ENCODE measurements around the gene C2CD4C. TPM values are rescaled to one million over a fixed set of nuclear protein-coding genes. Genes with fewer than 3 reads are reported as not detected.
"Not testable (repeated sequence)": the region's sequence is repeated elsewhere in the genome, so short reads cannot be mapped to it uniquely, and the experiment has no call there.

The C2CD4C gene
- polyA plus RNA-seq, 1 experiment: 0.07 TPM

DNA sequence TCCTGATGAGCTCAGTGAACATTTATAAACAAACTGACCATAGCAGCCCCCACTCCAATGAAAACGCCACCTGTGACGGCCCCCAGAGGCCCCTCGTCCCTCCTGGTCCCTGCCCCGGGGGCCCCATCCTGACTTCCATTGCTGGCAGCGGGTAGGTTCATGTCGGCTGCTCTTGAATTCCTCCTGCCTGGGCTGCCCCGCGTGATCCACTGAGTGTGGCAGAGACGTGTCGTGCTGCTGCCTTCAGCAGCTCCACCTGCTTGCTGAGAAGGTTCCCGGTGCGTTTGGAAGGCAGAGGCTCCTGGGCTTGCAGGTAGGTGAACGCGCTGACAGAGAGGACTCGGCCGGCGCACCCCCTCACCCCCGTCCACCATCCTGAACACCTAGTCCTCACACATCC is 11.6 kb downstream of the C2CD4C start:
- TF ChIP-seq, protein P1, sequence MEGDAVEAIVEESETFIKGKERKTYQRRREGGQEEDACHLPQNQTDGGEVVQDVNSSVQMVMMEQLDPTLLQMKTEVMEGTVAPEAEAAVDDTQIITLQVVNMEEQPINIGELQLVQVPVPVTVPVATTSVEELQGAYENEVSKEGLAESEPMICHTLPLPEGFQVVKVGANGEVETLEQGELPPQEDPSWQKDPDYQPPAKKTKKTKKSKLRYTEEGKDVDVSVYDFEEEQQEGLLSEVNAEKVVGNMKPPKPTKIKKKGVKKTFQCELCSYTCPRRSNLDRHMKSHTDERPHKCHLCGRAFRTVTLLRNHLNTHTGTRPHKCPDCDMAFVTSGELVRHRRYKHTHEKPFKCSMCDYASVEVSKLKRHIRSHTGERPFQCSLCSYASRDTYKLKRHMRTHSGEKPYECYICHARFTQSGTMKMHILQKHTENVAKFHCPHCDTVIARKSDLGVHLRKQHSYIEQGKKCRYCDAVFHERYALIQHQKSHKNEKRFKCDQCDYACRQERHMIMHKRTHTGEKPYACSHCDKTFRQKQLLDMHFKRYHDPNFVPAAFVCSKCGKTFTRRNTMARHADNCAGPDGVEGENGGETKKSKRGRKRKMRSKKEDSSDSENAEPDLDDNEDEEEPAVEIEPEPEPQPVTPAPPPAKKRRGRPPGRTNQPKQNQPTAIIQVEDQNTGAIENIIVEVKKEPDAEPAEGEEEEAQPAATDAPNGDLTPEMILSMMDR (IDR thresholded peaks at IDR 0.05; ENCODE audit: insufficient read depth, low read depth, low read length): no peak
- ChIA-PET POLR2A (no interaction called here), CTCF (no interaction called here)
- Histone ChIP-seq H3K4me3 (ENCODE audit: low read depth, low read length) (no peak overlapping the region), H3K36me3 (ENCODE audit: control insufficient read depth, insufficient read depth, low read length) (no peaks in the 10 kb centered on the region), H3K27me3 (ENCODE audit: control insufficient read depth, insufficient read depth, low read length) (no peaks in the 10 kb centered on the region)
- DNase-seq (ENCODE audit: low read depth): no peak

- ChIA-PET POLR2A (no interaction called here), CTCF (no interaction called here)
- Histone ChIP-seq H3K27me3 (ENCODE audit: control insufficient read depth, insufficient read depth, low read length) (no peaks in the 10 kb centered on the region), H3K4me3 (ENCODE audit: low read depth, low read length) (no peak overlapping the region), H3K36me3 (ENCODE audit: control insufficient read depth, insufficient read depth, low read length) (no peaks in the 10 kb centered on the region)
- TF ChIP-seq, protein P1 (IDR thresholded peaks at IDR 0.05; ENCODE audit: insufficient read depth, low read depth, low read length): no peak
- DNase-seq (ENCODE audit: low read depth): no peak
These were observed 13.5 kb downstream of the C2CD4C start for GRCh38 chr19:395467-395866.

DNA sequence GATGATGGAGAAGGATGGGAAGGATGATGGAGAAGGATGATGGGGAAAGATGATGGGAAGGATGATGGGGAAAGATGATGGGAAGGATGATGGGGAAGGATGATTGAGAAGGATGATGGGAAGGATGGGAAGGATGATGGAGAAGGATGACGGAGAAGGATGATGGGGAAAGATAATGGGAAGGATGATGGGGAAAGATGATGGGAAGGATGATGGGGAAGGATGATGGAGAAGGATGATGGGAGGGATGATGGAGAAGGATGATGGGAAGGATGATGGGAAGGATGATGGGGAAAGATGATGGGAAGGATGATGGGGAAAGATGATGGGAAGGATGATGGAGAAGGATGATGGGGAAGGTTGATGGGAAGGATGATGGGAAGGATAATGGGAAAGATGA is 14.1 kb downstream of the C2CD4C start:
- CTCF ChIA-PET; POLR2A ChIA-PET; DNase-seq (ENCODE audit: low read depth): not testable (repeated sequence)

DNA sequence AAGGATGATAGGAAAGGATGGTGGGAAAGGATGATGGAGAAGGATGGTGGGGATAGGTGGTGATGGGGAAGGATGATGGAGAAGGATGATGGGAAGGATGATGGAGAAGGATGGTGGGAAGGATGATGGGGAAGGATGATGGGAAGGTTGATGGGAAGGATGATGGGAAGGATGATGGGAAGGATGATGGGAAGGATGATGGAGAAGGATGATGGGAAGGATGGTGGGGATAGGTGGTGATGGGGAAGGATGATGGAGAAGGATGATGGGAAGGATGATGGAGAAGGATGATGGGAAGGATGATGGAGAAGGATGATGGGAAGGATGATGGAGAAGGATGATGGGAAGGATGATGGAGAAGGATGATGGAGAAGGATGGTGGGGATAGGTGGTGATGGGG is 15.4 kb downstream of the C2CD4C start:
- H3K4me3 ChIP-seq (ENCODE audit: low read depth, low read length); H3K27me3 ChIP-seq (ENCODE audit: control insufficient read depth, insufficient read depth, low read length); H3K36me3 ChIP-seq (ENCODE audit: control insufficient read depth, insufficient read depth, low read length); POLR2A ChIA-PET; DNase-seq (ENCODE audit: low read depth); CTCF ChIA-PET: not testable (repeated sequence)

More for the DNA sequence above, 14.1 kb downstream of the C2CD4C start:
- H3K36me3 ChIP-seq (ENCODE audit: control insufficient read depth, insufficient read depth, low read length); H3K4me3 ChIP-seq (ENCODE audit: low read depth, low read length); H3K27me3 ChIP-seq (ENCODE audit: control insufficient read depth, insufficient read depth, low read length): not testable (repeated sequence)

GRCh38 chr19:392375-392970 is 16.5 kb downstream of the C2CD4C start:
- ChIA-PET POLR2A (no interaction called here), CTCF (no interaction called here)
- H3K27me3 ChIP-seq (ENCODE audit: control insufficient read depth, insufficient read depth, low read length): no peaks in the 10 kb centered on the region
- TF ChIP-seq, protein P1 (IDR thresholded peaks at IDR 0.05; ENCODE audit: insufficient read depth, low read depth, low read length): no peak
- no peak for DNase-seq (ENCODE audit: low read depth)
- no peaks in the 10 kb centered on the region for H3K36me3 ChIP-seq (ENCODE audit: control insufficient read depth, insufficient read depth, low read length)
- no peak overlapping the region for H3K4me3 ChIP-seq (ENCODE audit: low read depth, low read length)

DNA sequence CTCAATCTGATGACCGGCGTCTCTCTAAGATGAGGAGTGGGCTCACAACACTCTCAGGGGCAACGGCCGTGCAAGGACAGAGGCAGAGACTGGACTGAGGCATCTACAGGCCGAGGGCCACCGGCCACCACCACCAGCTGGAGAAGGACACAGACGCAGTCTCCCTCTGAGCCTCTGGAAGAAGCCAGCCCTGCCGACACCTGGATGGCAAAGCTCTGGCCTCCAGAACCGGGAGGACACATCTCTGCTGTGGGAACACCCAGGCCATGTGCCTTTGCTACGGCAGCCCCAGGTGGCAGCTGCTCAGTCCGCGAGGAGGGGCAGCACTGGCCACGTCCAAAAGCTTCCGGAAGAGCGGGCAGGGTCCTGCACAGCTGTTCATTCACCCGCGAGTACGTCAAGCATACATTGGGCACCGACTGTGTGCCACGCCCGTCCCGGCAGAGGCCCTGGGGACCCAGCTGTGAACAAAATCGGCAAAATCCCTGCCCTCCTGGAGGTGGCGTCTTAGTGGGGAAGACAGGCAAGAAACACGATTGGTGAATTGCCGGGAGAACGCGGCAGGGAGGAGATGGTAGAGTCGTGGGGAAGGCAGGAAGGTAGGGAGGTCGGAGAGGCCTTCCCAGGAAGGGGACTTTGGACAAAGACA is 17.1 kb downstream of the C2CD4C start:
- H3K27me3 ChIP-seq (ENCODE audit: control insufficient read depth, insufficient read depth, low read length): no peaks in the 10 kb centered on the region
- H3K36me3 ChIP-seq (ENCODE audit: control insufficient read depth, insufficient read depth, low read length): no peaks in the 10 kb centered on the region
- DNase-seq (ENCODE audit: low read depth): no peak
- no peak overlapping the region for H3K4me3 ChIP-seq (ENCODE audit: low read depth, low read length)
- CTCF ChIA-PET: no interaction called here
- TF ChIP-seq, protein P1 (IDR thresholded peaks at IDR 0.05; ENCODE audit: insufficient read depth, low read depth, low read length): no peak
- POLR2A ChIA-PET: no interaction called here

All from BJ (cell line).